NT2/D1 (cell line): ENCODE data around the gene GIT1.
A peak's percentile ranks its signal among the peaks of the same experiment; 100 is the strongest.

ENCODE experiments used
- DNase-seq: peaks from one replicate; pipeline ENCODE4 v3.0.0-alpha.2; 2011; ENCODE audit warnings: low read depth, low spot score
- H3K27me3 ChIP-seq: 2 replicates; pipeline ENCODE4 v1.6.0; 2011; ENCODE audit warnings: mild to moderate bottlenecking; ENCODE audit not compliant: insufficient read length, insufficient read depth
- H3K36me3 ChIP-seq: 2 replicates; pipeline ENCODE4 v1.6.1; 2011; ENCODE audit warnings: mild to moderate bottlenecking, low read length, mixed read lengths; ENCODE audit not compliant: insufficient read depth, insufficient read length
- H3K4me1 ChIP-seq: 2 replicates; pipeline ENCODE4 v1.5.1; 2011; ENCODE audit not compliant: insufficient read depth, insufficient read length
- H3K4me3 ChIP-seq: 2 replicates; pipeline ENCODE4 v1.5.1; 2011; ENCODE audit warnings: low read depth; ENCODE audit not compliant: insufficient read length
- H3K9ac ChIP-seq: 2 replicates; pipeline ENCODE4 v1.6.0; 2011; ENCODE audit warnings: low read depth; ENCODE audit not compliant: insufficient read length
- H3K9me3 ChIP-seq: 2 replicates; pipeline ENCODE4 v1.5.1; 2011; ENCODE audit warnings: mild to moderate bottlenecking, low read length; ENCODE audit not compliant: insufficient read depth
- SUZ12 ChIP-seq: IDR thresholded peaks from 2 replicates; pipeline ENCODE4 v1.6.1; 2011; ENCODE audit not compliant: insufficient read length, insufficient read depth; ENCODE audit errors: extremely low read depth
- YY1 ChIP-seq: IDR thresholded peaks from 2 replicates; pipeline ENCODE4 v1.6.1; 2011; ENCODE audit not compliant: insufficient read length, insufficient read depth
- ZNF274 ChIP-seq: IDR thresholded peaks from 2 replicates; pipeline ENCODE4 v1.6.1; 2011; ENCODE audit warnings: mild to moderate bottlenecking, low read depth, low read length

The GIT1 gene

DNA sequence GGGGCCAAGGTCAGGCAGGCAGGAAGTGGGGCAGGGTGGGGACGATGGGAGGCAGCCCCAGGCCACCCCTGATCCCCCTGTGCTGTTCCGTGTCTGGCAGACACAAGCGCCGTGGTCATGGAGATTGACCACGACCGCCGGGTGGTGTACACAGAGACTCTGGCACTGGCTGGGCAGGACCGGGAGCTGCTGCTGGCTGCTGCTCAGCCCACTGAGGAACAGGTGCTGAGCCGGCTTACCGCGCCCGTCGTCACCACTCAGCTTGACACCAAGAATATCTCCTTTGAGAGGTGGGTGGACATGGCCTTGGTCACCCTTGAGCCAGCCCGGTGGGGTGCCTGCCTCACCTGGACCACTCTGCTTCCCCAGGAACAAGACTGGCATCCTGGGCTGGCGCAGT is 19.5 kb upstream of the GIT1 start:
- H3K9ac ChIP-seq = no peak overlapping the region
- H3K4me3 ChIP-seq = no peak overlapping the region
- no peaks in the 10 kb centered on the region for H3K36me3 ChIP-seq
- peaks cover 4% of the 10 kb centered on the region for H3K4me1 ChIP-seq
- peaks cover 5% of the 10 kb centered on the region for H3K27me3 ChIP-seq
- no peak for DNase-seq
- TF ChIP-seq SUZ12 (no peak), YY1 (no peak)
- peaks cover 13% of the 10 kb centered on the region; the same call in 1 of the 2 replicates for H3K9me3 ChIP-seq

DNA sequence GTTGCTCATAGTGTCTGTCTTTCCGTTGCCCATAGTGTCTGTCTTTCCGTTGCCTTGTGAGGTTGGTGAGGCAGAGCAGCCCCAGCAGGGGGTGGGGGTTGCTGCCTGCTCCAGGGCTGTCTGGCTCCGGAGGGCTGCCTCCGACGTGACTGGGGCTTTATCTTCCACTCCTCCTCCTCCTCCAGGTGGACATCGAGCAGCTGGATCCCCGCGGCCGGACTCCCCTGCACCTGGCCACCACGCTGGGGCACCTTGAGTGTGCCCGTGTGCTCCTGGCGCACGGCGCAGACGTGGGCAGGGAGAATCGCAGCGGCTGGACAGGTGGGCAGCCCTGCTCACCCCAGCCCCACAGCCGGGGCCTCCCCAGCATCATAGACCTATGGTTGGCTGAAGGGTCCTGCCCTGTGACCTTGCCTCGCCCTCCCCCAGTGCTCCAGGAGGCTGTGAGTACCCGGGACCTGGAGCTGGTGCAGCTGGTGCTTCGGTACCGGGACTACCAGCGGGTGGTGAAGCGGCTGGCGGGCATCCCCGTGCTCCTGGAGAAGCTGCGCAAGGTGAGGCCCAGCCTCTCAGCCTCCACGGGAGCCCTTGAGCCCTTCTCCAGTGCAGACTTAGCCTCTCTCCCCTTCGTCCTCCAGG is 18.2 kb upstream of the GIT1 start:
- no peak for TF ChIP-seq YY1
- TF ChIP-seq SUZ12 = no peak
- no peak for TF ChIP-seq ZNF274
- H3K36me3 ChIP-seq = no peaks in the 10 kb centered on the region
- DNase-seq = no peak

DNA sequence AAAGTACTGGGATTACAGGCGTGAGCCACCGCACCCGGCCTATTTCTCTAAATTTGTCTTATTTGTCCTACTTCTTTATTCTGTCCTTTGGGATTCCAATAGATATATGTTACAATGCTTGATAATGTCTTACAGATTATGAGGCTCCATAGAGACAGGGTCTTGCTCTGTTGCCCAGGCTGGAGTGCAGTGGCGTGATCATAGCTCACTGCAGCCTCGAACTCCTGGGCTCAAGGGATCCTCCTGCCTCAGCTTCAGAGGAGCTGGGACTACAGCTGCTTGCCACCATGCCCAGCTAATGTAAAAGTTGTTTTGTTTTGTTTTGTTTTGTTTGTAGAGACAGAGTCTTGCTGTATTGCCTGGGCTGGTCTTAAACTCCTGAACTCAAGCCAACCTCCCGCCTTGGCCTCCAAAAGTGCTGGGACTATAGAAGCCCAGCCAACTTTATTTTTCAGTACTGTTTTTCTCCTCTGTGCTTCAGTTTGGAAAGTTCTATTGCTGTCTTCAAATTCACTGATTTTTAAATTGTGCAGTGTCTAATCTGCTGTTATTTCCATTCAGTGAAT is 13.7 kb upstream of the GIT1 start:
- Histone ChIP-seq H3K4me1 (peaks cover 4% of the 10 kb centered on the region), H3K36me3 (no peaks in the 10 kb centered on the region), H3K9ac (no peak overlapping the region), H3K4me3 (no peak overlapping the region), H3K9me3 (no peaks in the 10 kb centered on the region), H3K27me3 (no peaks in the 10 kb centered on the region)
- TF ChIP-seq SUZ12 (no peak), ZNF274 (no peak), YY1 (no peak)
- no peak for DNase-seq

More for the DNA sequence above, 18.2 kb upstream of the GIT1 start:
- H3K4me3 ChIP-seq = no peak overlapping the region
- no peak overlapping the region for H3K9ac ChIP-seq
- H3K9me3 ChIP-seq = peaks cover 8% of the 10 kb centered on the region; the same call in 1 of the 2 replicates
- H3K4me1 ChIP-seq = peaks cover 4% of the 10 kb centered on the region
- peaks cover under 1% of the 10 kb centered on the region for H3K27me3 ChIP-seq

DNA sequence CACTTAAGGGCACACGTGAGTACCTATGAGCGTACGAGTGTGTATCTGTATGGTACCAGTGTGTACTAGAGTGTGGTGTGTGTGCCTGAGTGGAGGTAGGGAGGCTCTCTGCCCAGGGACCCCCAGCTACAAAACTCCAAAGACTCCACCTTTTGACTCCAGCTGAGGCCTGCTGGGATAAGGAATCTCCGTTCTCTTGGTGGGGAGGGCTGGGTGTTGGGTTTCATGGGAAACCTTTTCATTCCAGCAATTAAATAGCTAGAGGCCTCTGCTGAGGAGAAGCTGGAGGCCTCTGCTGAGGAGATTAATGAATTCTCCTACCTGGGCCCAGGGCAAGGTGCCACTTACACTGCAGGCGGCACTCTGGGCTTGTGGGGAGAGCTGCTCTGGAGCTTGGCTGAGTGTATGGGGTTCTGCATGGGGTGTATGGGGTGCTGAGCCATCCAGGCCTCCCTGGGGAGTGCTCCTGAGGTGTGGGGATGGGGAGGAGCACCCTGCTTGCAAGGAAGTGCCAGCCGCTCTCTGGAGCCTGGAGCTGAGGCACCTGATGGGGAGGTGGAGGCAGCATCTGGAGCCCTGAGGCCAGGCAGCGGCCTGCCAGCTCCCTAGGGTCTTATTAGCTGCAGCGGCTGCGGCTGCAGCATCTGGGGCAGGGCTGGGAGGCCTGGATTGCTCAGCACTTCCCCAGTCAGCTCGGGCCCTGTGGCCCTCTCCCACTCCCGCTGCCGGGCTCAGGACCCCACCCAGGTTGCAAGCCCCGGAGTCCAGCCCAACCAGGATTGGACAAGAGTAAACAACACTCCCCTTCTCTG is 8.1 kb upstream of the GIT1 start:
- no peaks in the 10 kb centered on the region for H3K36me3 ChIP-seq
- H3K27me3 ChIP-seq = peaks cover 11% of the 10 kb centered on the region
- no peak overlapping the region for H3K4me3 ChIP-seq
- H3K9me3 ChIP-seq = no peaks in the 10 kb centered on the region
- no peak for TF ChIP-seq YY1
- TF ChIP-seq ZNF274 = no peak
- TF ChIP-seq SUZ12 = no peak
- DNase-seq = no peak
- H3K4me1 ChIP-seq = peaks cover 29% of the 10 kb centered on the region
- H3K9ac ChIP-seq = peak overlapping the region; percentile 77

DNA sequence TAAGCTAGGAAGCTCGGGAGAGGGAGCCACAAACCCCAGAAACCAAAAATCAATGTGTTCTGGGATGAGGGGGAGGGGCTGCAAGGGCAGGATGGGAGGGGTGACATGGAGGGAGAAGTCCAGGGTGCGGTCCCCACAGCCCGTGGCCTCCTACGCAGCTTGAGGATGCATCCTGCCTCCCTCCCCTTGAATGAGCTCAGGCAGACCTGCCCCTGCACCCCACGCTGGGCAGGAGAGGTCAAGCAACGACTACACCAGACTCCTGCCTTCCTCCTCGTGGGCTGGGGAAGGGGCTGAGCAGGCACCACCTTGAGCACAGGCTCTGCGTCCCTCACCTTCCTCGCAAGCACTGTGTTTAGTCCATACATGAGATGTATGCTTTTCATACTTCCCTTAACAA is 7.4 kb upstream of the GIT1 start:
- peaks cover 32% of the 10 kb centered on the region for H3K4me1 ChIP-seq

DNA sequence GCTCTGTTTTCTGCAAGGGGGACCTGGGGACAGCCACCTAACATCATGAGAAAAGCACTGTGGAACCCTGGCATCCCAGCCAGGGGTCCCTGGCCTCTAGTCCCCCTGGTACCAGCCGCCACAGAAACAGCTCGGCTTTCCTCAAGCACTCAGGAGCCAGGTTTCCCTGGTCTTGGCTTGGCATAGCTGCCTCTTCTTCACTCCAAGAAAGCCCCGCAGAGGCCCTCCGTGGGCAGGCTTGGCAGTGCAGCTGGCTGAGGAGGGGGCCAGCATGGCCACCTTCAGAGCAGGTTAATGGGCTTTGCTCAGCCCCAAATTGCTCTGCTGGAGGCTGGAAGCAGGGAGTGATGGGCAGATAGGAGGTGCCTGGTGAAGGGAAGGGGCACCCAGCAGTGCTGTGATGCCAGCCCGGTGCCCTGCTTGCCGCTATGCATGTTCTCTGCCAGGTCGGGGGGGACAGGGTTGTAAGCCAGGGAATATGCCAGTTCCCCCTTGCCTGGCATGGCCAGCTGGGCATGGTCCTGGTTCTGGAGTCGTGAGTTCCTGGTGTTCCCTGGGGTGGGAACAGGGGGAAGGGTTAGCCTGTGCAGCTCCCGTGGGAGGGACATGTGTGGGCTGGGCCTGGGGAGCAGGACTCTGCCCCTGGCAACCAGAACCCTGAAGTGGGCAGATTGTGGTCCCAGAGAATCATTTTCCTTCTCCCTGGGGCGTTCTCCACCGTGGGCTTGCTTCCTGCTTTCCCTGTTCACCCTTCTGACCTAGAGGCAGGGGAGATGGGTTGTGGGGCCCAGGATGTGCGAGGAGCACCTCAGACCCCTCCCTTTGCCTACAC is 6.7 kb upstream of the GIT1 start:
- Histone ChIP-seq H3K36me3 (no peaks in the 10 kb centered on the region), H3K4me3 (no peak overlapping the region), H3K9me3 (no peaks in the 10 kb centered on the region), H3K9ac (peak overlapping the region; percentile 21), H3K4me1 (peaks cover 32% of the 10 kb centered on the region), H3K27me3 (peaks cover 11% of the 10 kb centered on the region)
- TF ChIP-seq SUZ12 (no peak), ZNF274 (no peak), YY1 (no peak)
- DNase-seq = no peak

More for the DNA sequence above, 7.4 kb upstream of the GIT1 start:
- no peaks in the 10 kb centered on the region for H3K36me3 ChIP-seq
- no peaks in the 10 kb centered on the region for H3K9me3 ChIP-seq
- no peak for TF ChIP-seq ZNF274
- no peak for TF ChIP-seq SUZ12
- peaks cover 11% of the 10 kb centered on the region for H3K27me3 ChIP-seq
- peak overlapping the region; percentile 77 for H3K9ac ChIP-seq
- H3K4me3 ChIP-seq = no peak overlapping the region
- DNase-seq = no peak
